GM12892 (cell line): ENCODE data around the gene RAN.

Experiments
- POLR2A ChIP-seq: IDR thresholded peaks from 2 replicates; pipeline ENCODE4 v1.6.1; 2011; ENCODE audit warnings: low read depth, low read length, control low read depth
- POLR2AphosphoS5 ChIP-seq: IDR thresholded peaks from 2 replicates; pipeline ENCODE4 v1.6.1; 2011; ENCODE audit warnings: low read depth, low read length, control low read depth
- TAF1 ChIP-seq: IDR thresholded peaks from 2 replicates; pipeline ENCODE4 v1.6.1; 2011; ENCODE audit warnings: low read depth, mild to moderate bottlenecking, control low read depth, low read length, borderline replicate concordance

GRCh38 chr12:130920723-130921381 is 49.0 kb downstream of the RAN start:
- TF ChIP-seq POLR2A (no peak), POLR2AphosphoS5 (no peak), TAF1 (no peak)
